ENCODE results near the gene ANKRD13B.
A peak's percentile ranks its signal among the peaks of the same experiment; 100 is the strongest.
"Not testable (repeated sequence)": the region's sequence is repeated elsewhere in the genome, so short reads cannot be mapped to it uniquely, and the experiment has no call there.

ANKRD13B gene

DNA sequence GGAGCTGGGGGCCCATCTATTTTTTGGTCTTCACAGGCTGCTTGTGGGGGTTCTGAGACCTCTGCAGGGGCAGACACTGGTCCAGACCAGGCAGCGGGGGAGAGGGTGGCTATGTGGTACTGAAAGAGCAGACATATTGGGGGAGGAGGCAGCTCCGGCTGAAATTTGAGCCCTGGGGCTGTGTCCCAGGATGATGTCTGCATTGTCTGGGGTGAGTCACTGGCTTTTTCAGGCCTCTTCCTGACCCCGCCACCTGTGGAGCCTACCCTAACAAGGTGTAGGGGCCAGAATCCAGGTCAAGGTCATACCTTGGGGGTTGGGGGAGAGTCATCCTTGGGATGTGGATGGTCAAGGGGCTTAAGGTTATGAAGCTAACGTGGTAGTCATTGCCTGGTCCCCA, 27.3 kb downstream of the ANKRD13B start:
- DNase-seq: no peak

DNA sequence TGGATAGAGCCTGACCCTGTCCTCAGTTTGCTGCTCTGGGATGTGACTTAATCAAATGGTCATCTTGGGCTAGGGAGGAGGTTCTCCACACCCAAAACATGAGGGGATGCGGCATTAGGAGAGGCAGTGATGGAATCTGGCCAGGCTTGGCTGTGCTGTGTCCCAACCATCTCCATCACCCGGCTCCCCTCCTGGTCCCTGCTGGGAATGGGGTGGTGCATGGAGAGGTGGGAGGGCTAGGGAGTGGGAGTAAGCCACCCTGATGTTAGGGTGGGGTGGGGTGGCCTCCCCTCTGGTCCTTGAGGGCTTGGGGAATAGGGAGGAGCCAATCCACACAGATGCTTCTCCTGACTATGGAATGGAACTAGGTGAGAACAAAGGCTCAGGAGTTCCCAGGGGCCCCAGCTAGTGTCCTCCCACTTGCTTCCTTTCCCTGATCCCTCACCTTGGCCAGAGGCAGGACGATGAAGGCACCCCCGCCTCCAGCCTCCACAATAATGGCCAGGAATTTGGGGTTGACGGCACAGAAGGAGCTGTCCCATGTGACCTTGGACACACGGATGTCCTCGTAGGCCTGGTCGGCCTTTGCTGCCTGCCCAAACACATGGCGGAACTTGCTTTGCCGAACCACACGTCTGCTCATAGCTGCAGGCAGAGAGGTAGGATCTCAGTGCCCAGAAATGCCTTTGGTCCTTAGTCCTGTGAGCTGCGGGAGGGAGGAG, 28.0 kb downstream of the ANKRD13B start:
- no peak for DNase-seq

DNA sequence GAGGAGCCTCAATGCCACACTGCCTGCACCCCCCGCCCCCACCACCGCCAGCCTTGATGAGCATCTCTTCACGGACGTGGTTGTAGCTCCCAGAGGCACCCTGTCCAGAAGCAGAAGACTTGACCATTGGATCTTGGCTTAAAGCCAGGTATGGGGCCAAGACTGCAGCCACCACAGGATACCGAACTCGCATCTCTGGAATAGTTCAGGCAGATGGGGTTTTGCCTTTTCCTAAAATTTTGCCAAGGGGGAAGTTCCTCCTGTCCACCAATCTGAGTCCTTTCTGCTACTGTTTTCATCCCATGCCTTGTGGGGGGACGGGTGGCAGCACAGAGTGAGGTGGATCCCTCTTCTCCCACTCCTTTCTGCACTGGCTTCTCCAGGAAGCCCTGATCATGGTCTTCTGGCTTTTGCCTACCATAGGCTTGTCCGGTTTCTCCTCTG, 28.8 kb downstream of the ANKRD13B start:
- no peak for DNase-seq

DNA sequence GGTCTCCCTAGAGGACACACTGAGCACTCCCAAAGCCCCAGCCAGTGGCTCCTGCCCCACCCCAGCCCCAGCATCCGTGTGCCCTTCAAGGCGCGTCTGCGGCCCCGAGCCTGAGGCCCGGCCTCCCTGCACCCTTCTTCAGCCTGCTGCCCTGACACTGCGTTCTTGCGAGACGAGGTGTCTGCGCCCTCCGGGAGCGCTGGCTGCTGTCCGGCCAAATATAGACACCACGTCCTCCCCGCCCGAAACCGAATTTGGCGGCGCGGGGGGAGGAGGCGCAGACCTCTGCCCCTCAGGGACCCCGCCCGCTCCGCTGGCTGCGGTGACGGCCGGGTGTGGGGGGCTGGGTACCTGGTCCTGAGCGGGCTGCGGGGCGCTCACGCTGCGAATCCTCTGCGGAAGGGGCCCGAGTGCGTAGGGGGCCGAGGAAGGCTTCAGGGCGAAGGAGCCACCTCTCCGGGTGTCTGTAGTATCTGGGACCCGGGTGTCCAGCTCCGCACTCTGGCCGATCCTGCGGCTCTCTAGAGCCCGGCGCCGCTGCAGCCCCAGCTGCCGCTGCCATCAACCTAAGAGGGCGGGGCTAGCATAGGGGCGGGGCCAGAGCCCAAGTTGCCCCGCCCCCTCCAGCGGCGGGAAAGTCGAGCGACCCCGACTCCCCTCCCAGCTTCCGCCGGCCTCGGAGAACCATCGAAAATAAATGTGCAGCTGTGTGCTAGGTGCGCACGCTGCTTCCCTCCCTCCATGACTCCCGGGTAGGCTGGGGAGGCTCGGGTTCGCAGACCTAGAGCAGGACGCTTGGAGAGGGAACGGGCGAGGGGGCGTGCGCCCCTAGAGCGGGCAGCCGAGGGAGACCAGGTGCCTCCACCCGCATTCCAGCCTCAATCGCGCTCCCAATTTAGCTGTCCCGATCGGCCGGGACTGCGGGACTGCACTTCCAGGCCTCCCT, 29.7 kb downstream of the ANKRD13B start, which contains the start of gene CORO6:
Gene CORO6 (minus strand): TSS at position 576 of the 946 bp plus-strand sequence. CDS start 1,491 bp downstream, outside the sequence.
- DNase-seq: peak; percentile 76 to 79

DNA sequence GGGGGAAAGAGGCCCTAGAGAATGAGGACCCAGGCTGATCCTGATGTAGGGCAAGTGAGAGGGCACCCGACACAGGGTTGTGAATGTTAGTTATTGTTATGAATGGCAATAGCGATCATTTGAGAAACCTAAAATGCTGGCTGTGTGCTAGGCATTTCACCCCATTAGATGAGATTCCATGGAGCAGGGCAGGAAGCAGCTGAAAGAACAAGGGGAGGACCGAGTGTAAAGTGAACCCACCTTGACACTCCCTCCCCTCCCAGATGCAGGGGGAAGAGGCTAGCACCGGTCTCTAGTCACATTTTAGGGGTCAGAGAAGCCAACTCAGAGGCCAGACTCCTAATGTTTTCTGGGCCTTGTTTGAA, 30.3 kb downstream of the ANKRD13B start:
- DNase-seq: no peak

DNA sequence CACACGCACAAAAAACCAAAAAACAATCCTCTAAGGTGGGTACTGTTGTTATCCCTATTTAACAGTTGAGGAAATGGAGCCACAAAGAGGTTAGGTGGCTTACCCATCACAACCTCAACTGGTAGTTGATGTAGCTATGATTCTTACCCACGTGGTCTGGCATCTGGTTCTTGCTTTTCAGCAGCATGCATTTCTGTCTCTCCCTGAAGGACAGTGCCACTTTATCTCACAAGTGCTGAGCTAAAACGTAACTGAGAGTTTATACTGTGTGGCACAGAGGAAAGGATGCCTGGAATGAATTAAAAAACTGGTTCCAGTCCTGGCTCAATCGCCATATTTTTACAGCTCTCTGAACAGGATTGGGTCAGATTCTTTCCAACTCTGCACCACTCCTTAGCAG, 31.7 kb downstream of the ANKRD13B start:
- no peak for DNase-seq

DNA sequence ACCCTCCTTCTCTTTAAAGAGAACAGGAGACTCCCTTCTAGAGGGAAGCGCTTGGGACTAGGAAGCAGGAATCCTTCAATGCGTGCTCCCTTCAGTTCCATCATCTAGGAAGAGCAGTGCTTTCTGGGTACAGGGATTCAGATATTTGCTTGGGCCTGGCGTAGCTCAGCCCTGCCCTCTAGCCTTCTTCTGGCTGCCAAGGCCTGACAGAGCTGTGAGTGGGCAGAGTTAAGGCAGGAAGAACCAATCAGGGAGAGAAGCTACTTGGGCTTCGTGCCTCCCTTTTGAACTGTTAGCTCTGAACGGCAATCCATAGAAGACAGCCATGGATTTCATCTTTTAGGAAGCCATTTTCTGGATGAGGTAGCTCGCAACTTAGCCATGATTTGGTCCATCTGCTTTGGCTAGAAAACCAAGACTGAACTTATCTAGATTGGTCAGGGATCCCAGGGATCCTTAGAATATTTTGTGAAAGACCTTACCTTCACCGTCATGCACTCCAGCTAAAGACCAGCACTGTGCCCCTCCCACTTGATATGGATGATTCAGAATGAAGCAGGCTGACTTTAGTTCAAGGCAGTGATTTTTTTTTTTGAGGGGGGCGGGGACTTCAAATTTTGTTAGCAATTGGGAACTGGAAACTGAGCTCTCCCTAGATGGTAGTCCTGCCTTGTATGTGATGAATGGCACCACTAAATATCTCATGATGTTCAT, 32.3 kb downstream of the ANKRD13B start:
- DNase-seq: no peak

DNA sequence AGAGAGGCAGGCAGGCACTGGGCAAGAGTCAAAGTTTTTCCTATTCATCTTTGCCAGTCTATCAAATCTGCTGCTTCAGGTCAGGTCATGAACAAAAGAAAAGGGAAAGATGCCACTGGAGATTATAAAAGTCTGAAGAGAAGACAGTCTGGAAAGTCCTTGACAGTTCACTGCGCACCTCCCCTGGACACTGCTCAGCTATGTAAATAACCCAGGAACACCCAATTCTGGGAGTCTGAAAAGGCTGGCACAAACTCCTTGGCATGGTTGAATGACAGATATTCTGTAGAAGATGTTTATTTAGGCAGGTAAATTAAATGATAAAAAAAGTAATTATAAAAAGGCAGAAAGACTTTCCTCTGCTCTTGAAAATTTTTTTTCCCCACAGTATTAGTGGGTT, 35.0 kb downstream of the ANKRD13B start:
- no peak for DNase-seq

DNA sequence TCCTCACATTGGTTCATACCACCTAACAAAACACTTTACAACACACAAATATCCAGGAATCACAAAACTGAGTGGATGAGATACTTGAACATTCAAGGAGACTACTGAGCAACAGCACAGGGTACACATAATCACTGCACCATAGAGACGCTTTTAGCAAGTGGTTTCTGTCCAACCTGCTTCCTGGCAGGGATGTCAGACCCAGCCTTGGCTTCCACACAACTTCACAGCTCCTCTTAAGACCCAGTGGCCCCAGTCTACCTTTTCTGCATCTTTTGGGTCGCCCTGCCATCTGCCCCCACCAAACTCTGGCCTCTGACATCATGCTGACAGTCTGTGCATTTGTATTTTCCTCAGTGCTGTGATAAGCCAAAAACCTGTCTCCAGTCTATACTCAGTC, 35.7 kb downstream of the ANKRD13B start:
- no peak for DNase-seq

DNA sequence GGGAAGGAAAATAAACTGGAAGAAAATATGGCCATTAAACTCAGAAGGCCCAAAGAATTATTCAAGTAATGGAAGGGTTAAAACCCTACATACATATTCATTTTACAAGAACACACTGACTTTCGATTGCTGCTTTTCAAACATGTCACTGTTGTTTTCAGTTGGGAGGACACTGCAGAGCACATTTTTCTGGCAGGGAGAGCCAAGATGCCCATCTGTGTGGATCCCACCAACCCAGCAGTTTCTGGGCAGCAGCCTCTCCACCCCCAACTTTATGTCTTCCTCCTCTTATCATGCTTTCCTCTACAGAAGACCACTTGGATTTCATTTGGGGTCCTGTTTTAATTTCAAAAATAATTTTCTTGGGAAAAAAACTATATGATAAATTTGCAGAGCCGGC, 36.9 kb downstream of the ANKRD13B start:
- no peak for DNase-seq

DNA sequence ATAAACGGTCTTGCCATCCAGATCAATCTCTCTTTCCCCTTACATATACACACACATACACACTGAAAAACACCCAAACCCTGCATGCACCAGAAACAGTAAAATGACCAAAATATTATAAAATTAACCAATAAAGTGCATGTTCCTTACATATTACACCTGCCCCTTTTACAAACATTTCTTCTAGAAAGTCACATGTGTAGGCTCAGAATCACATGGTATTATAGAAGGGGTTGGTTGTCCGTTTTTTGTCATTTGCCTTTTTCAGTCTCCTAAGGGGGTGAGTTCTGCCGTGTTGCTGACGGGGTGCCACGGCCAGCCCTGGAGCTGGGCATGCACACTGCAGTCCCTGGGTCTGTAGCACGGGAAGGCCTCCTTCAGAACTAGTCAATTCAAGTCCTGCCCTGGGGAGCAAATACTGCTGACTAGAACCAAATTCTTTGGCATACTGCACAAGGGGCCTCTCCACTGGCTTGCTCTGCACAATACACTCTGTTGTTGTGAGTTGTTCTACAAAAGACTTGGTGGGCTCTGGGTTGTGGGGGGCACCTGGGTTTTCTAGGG, 37.8 kb downstream of the ANKRD13B start:
- no peak for DNase-seq

DNA sequence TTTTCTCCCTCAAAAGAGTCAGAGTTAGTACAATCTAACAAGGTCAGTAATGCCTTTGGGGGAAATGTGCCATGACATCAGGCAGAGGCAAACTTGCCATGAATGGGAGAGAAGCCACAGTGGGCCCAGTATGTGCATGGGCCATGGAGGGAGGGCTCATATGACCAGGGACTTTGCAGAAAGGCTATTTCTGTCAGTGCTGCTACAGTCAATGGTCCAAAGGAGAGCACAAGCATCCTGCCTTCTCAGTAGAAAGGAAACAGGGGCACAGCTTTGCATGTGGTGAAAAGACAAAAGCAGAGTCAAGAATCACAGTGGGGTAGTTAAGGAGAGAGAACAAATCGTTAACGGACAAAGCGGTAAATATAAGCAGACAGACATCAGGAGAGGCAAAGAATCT, 41.0 kb downstream of the ANKRD13B start:
- no peak for DNase-seq

DNA sequence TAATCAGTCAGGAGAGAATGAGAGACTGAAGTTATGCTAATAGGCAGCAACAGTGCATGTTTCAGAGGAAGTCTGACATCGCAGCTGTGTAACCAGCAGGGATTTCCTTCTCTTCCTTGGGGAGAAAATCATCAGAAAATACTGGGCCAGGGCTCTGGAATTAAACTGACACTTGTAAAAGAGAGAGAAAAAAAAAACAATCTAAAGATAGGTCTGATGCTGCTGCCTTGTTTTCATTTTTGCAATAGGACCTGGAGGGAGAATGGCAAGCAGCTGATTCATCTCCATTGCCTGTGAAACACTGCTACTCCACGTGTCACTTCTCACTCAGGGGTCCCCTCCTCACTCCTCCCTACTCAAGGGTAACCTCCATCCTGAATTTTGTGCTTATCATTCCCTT, 47.5 kb downstream of the ANKRD13B start:
- no peak for DNase-seq

DNA sequence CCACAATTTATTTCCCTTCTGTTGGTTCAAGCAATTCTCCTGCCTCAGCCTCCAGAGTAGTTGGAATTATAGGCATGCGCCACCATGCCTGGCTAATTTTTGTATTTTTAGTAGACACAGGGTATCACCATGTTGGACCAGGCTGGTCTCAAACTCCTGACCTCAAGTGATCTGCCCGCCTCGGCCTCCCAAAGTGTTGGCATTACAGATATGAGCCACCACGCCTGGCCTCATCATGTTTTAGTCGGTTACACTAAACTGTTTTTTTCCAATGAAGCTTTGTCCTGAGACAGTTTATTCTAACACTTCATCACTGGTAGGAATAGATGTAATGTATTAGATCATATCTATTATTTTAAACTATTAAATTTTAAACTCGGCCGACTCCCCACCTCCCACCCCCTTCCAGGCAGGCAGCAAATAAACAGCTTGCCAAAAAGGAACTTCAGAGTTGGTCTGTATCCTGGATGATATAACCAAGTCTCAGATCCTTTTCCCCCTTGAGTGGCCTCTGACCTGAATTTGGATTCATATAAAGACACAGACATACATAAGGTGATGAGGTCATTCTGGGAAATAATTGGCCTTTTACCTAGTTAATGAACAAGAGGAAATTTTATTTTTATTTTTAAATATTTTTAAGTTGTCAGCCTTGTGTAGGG, 48.2 kb downstream of the ANKRD13B start:
- no peak for DNase-seq

DNA sequence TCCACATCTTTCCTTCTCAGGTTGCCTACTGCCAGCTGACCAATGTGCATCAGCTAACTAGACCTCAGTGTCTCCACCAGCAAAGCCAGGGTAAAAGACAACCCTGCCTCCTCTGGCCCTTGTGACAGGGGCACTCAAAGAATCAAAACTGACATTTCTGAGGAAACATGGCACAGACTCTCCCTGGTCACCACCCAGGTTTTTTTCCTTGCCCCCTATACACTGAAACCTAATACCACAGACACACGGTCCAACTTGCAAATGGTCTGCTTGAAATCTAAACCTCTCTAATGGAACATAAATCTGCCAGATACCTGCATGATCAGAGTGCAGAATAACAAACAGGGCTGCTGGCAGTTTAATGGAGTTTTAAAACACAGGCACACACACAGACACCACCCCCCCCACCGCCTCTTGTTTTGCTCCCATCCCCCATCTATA, 49.3 kb downstream of the ANKRD13B start:
- DNase-seq: no peak

DNA sequence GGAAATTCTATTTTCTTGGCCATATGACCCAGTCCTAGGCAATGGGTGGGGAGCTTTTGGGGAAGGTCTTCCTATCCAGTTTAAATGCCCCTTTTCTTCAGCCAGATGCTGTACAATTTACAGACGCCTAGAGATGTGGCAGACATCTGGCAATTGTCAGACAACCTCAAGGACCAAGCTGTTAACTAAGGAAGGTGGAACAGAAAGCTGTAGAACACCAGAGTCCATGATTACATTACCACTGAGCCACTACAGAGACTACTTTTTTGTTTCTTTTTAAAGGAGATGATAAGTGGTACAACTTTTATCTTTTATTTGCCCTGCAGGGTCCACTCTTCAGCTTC, 50.9 kb downstream of the ANKRD13B start:
- no peak for DNase-seq

DNA sequence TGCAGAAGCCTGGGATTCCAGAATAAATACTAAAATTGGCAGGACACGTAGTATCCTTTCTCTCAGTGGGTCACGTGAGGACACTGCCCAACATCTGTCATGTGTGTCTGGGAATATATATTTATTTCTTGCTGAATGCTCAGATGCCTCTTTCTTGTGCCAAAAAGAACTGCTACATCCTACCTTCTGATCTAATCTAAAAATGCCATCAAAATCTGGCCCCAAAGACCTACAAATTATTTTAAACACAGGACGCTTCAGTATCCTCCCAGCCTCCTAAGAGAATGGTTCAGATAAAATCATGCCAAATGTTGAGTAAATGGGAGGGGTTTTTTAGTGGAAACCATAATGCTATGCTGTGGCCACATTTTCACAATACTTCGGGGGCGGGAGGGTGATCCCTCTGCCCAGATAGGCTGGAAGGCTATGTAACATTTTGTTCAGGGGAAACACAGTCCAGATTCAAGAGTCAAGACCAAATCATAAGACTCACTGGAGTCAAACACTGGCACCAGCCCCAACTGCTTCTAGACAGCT, 52.7 kb downstream of the ANKRD13B start:
- no peak for DNase-seq

DNA sequence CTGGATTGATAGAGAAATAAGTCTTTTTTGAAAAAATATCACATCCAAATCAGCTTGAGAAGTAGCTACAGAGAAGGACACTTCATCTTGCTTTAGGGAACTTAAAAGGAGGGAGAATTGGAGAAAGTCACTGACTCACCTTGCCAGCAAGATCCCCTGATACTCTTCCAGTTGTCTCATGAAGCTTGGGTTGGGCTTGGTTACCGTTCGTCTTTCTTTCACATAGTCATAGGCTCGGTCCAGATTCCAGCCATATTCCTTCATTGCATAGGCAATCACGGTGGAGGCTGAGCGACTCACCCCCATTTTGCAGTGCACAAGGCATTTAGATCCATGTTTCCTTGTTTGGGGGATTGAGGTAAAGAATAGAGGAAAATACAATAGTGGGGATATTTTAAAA, 55.1 kb downstream of the ANKRD13B start:
- DNase-seq: no peak

DNA sequence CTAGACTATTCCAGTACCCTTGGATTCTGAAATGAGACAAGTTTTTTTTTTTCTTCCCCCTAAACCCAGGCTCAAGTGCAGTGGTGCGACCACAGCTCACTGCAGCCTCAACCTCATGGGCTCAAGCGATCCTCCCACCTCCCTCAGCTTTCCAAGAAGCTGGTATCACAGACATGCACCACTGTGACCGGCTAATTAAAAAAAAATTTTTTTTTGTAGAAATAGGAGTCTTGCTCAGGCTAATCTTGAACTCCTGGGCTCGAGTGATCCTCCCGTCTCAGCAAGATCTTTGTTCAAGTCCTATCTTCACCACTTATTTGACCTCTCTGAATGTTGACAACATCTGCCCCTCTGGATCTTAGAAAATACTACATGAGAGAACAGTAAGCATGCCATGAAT, 56.4 kb downstream of the ANKRD13B start:
- DNase-seq: no peak

DNA sequence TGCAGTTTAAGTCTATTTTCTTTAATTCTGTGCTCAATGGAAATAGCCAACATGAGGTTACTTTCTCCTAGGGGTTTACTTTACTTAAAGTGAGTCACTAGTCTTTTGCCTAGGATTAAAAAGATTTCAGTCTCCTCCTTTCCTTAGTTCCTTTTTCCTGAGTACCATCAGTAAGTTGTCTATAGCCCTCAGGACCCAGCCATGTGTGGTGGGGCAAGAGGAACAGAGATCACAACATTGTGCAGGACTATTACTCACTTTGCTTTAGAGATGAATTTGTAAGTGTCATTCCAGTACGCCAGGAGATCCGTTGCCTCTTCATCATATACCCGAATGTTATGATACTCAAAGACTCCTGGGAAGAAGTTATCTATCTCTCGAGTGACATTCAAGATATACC, 57.5 kb downstream of the ANKRD13B start:
- no peak for DNase-seq

DNA sequence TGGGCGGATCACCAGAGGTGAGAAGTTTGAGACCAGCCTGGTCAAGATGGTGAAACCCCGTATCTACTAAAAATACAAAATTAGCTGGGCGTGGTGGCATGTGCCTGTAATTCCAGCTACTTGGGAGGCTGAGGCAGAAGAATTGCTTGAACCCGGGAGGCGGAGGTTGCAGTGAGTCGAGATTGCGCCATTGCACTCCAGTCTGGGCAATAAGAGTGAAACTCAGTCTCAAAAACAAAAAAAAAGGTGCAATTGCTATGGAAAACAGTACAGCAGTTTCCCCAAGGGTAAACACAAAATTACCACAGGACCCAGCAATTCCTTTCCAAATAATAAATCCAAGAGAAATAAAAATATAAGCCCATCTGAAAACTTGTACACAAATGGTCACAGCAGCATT, 59.0 kb downstream of the ANKRD13B start:
- not testable (repeated sequence) for DNase-seq

DNA sequence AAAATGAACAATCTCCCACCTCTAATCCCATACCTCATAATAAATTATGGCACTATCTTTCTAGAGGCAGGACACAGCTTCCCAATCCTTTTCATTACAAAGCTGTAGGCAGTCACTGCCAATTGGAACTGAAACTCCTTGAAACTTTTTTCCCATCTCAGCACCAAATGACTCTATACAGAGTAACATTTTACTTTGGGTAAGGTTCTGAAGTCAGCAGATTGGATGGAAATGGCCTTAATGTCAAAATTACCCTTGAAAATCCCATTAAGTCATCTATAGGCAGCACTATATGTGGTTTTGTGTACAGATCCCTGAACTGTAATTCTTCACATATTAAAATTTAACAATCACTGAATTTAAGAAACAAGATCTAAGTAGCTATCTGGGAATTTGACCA, 60.0 kb downstream of the ANKRD13B start:
- no peak for DNase-seq

Data from stimulated activated CD4-positive, alpha-beta T cell treated with anti-CD3 and anti-CD28 coated beads, Interleukin-2, amount 100 ng/mL, for 24 hours (primary cell).